Measurements from ENCODE around the gene LAIR2.

GRCh38 chr19:54554896-54555295 lies 52.3 kb downstream of the LAIR2 start:
- no peak for TF ChIP-seq CTCF (IDR thresholded peaks at IDR 0.05)
- no peak for TF ChIP-seq POLR2A (IDR thresholded peaks at IDR 0.05)
- TF ChIP-seq POLR2AphosphoS5 (IDR thresholded peaks at IDR 0.05): no peak
- TF ChIP-seq EP300 (IDR thresholded peaks at IDR 0.05): no peak

Data from gastroesophageal sphincter (tissue), 3 donors.